ENCODE data around the gene WRNIP1.

- TF ChIP-seq CTCF (IDR thresholded peaks at IDR 0.05) (no peak), POLR2AphosphoS5 (IDR thresholded peaks at IDR 0.05) (no peak), EP300 (IDR thresholded peaks at IDR 0.05) (no peak), POLR2A (IDR thresholded peaks at IDR 0.05) (no peak)
These were observed 17.0 kb upstream of the WRNIP1 start for GRCh38 chr6:2748183-2748582.

All from sigmoid colon (tissue), 4 donors.